ENCODE results near the gene ITGA2B. TPM values are rescaled to one million over a fixed set of nuclear protein-coding genes. Genes with fewer than 3 reads are reported as not detected.

ITGA2B gene
- total and polyA plus RNA-seq, 2 of the 13 experiments (the other 11 are each of a cell fraction or from before 2014, with no cell fraction given): 0.38 to 1.1 TPM

DNA sequence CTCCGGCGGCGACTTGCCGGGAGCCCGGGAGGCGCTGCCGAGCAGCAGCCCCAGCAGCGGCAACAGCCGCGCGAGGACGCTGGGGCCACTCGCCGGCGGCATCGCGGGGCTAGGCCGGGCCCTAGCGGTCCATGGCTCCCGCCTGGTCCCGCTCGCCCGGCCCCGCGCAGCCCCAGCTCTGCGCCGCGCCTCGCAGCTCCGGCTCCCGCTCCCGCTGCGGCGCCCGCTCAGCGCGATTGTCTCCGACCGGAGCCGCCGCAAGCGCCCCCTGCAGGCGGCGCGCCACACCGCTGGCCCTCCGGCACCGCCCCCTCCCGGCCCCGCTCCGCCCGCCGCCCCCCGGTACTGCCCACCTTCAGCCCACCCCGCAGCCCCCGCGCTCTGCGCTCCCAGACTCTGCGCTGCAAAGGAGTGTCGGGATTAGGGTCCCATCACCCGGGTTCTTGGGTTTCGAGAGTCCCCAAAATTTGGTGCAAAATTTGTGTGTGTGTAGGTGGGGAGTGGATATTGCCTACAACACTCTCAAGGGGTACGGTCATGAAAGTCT lies 25.8 kb downstream of the ITGA2B start, which contains the start of gene FAM171A2 (continued):
- TF ChIP-seq ZNF776 (CRISPR knock-in tag; IDR thresholded peaks at IDR 0.05): peak; percentile 38; the same call in 1 of the 2 replicates
- TF ChIP-seq TCF12 (IDR thresholded peaks at IDR 0.05): no peak
- no peak for TF ChIP-seq TCF12 (CRISPR knock-in tag; IDR thresholded peaks at IDR 0.05)
- TF ChIP-seq, protein P1, sequence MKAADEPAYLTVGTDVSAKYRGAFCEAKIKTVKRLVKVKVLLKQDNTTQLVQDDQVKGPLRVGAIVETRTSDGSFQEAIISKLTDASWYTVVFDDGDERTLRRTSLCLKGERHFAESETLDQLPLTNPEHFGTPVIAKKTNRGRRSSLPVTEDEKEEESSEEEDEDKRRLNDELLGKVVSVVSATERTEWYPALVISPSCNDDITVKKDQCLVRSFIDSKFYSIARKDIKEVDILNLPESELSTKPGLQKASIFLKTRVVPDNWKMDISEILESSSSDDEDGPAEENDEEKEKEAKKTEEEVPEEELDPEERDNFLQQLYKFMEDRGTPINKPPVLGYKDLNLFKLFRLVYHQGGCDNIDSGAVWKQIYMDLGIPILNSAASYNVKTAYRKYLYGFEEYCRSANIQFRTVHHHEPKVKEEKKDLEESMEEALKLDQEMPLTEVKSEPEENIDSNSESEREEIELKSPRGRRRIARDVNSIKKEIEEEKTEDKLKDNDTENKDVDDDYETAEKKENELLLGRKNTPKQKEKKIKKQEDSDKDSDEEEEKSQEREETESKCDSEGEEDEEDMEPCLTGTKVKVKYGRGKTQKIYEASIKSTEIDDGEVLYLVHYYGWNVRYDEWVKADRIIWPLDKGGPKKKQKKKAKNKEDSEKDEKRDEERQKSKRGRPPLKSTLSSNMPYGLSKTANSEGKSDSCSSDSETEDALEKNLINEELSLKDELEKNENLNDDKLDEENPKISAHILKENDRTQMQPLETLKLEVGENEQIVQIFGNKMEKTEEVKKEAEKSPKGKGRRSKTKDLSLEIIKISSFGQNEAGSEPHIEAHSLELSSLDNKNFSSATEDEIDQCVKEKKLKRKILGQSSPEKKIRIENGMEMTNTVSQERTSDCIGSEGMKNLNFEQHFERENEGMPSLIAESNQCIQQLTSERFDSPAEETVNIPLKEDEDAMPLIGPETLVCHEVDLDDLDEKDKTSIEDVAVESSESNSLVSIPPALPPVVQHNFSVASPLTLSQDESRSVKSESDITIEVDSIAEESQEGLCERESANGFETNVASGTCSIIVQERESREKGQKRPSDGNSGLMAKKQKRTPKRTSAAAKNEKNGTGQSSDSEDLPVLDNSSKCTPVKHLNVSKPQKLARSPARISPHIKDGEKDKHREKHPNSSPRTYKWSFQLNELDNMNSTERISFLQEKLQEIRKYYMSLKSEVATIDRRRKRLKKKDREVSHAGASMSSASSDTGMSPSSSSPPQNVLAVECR (CRISPR knock-in tag; IDR thresholded peaks at IDR 0.05; ENCODE audit: borderline replicate concordance): no peak; the same call in 1 of the 2 replicates
- TF ChIP-seq SPEN (CRISPR knock-in tag; IDR thresholded peaks at IDR 0.05; ENCODE audit: low read depth): peak; percentile 36; the same call in 1 of the 2 replicates
- TF ChIP-seq SMAD3 (CRISPR knock-in tag; IDR thresholded peaks at IDR 0.05): no peak
- no peak for TF ChIP-seq ZNF607 (CRISPR knock-in tag; IDR thresholded peaks at IDR 0.05; ENCODE audit: borderline replicate concordance)
- TF ChIP-seq MIXL1 (CRISPR knock-in tag; IDR thresholded peaks at IDR 0.05): no peak
- TF ChIP-seq, protein P2, sequence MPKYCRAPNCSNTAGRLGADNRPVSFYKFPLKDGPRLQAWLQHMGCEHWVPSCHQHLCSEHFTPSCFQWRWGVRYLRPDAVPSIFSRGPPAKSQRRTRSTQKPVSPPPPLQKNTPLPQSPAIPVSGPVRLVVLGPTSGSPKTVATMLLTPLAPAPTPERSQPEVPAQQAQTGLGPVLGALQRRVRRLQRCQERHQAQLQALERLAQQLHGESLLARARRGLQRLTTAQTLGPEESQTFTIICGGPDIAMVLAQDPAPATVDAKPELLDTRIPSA (CRISPR knock-in tag; IDR thresholded peaks at IDR 0.05; ENCODE audit: borderline replicate concordance): no peak
- no peak for TF ChIP-seq PAF1 (CRISPR knock-in tag; IDR thresholded peaks at IDR 0.05)
- no peak for TF ChIP-seq PHF8 (CRISPR knock-in tag; IDR thresholded peaks at IDR 0.05)
- 0 out of 2 replicates have a peak, but pooled peaks have one; percentile 65 for TF ChIP-seq CHCHD3 (CRISPR knock-in tag; IDR thresholded peaks at IDR 0.05)
- TF ChIP-seq, protein P3, sequence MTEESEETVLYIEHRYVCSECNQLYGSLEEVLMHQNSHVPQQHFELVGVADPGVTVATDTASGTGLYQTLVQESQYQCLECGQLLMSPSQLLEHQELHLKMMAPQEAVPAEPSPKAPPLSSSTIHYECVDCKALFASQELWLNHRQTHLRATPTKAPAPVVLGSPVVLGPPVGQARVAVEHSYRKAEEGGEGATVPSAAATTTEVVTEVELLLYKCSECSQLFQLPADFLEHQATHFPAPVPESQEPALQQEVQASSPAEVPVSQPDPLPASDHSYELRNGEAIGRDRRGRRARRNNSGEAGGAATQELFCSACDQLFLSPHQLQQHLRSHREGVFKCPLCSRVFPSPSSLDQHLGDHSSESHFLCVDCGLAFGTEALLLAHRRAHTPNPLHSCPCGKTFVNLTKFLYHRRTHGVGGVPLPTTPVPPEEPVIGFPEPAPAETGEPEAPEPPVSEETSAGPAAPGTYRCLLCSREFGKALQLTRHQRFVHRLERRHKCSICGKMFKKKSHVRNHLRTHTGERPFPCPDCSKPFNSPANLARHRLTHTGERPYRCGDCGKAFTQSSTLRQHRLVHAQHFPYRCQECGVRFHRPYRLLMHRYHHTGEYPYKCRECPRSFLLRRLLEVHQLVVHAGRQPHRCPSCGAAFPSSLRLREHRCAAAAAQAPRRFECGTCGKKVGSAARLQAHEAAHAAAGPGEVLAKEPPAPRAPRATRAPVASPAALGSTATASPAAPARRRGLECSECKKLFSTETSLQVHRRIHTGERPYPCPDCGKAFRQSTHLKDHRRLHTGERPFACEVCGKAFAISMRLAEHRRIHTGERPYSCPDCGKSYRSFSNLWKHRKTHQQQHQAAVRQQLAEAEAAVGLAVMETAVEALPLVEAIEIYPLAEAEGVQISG (CRISPR knock-in tag; IDR thresholded peaks at IDR 0.05): peak; percentile 54; the same call in 1 of the 2 replicates
- no peak for TF ChIP-seq REPIN1 (CRISPR knock-in tag; IDR thresholded peaks at IDR 0.05; ENCODE audit: borderline replicate concordance, low read depth)
- TF ChIP-seq KAT2B (IDR thresholded peaks at IDR 0.05; ENCODE audit: borderline replicate concordance, low read depth, low read length): no peak
- TF ChIP-seq, protein P4, sequence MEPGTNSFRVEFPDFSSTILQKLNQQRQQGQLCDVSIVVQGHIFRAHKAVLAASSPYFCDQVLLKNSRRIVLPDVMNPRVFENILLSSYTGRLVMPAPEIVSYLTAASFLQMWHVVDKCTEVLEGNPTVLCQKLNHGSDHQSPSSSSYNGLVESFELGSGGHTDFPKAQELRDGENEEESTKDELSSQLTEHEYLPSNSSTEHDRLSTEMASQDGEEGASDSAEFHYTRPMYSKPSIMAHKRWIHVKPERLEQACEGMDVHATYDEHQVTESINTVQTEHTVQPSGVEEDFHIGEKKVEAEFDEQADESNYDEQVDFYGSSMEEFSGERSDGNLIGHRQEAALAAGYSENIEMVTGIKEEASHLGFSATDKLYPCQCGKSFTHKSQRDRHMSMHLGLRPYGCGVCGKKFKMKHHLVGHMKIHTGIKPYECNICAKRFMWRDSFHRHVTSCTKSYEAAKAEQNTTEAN (CRISPR knock-in tag; conservative IDR thresholded peaks at IDR 0.05): 0 out of 2 replicates have a peak, but pooled peaks have one; percentile 53
